ENCODE results near the gene APOB.

APOB gene

DNA sequence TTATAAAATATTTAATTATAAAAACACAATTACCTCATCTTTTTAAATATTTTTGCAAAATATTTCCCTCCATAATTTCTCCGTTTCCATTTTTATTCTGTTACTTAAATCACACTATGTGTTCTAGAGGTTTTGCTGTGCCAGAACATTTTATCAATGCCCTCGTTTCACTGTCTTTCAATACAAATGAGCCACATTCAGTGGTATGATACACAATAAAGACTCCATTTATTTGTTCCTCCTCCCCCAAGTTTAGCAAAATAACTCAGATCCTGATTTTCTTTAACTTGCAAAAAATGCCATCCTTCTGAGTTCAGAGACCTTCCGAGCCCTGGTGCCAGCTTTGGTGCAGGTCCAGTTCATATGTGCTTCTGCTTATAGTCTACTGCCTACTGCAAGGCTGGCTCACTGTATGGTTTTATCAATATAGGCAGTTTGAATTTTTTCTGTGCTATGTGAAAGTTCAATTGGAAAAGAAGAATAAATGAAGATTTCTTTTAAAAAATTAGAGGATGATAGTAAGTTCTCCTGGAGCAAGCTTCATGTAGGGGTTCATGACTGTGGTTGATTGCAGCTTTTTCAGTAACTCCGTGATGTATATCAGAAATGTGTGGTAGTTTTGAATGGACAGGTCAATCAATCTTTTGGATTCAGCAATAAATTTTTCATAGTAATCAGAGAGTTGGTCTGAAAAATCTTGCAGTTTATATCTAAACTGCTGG lies 42.5 kb downstream of the APOB start:
- DNase-seq: no peak

DNA sequence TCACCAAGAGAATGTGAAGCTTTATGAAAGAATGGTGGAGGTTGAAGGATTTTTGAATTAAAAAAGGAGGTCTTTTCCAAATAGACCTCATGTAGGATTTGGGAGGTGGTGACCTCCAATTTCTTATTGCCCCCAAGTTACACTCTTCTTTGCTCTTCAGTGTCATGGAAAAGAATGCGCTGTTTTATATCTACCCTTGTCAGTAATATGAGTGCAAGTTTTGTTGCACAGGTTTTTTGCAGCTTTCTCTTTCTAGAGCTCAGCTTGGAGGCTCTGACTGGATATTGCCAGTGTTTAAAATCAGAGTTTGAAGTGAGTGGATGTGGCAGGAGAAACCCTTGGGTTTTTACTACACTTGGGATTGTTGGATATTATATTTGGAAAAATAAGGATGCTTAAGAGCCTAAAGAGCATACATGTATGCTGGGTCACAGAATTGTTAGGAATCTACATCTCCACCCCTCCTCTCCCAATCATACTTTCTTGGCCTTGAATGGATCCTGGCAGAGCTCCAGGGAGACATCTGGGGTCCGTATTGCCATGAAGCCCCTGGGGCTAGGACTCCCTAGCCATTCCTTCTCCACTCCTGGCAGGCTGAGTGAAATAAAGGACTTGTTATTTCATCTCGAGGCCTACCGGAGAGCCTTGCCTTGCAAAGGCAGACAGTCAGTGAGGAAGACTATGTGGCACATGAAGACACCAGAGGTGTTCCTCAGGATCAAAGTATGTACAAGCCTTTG lies 43.8 kb downstream of the APOB start:
- peak; percentile 47 for DNase-seq

DNA sequence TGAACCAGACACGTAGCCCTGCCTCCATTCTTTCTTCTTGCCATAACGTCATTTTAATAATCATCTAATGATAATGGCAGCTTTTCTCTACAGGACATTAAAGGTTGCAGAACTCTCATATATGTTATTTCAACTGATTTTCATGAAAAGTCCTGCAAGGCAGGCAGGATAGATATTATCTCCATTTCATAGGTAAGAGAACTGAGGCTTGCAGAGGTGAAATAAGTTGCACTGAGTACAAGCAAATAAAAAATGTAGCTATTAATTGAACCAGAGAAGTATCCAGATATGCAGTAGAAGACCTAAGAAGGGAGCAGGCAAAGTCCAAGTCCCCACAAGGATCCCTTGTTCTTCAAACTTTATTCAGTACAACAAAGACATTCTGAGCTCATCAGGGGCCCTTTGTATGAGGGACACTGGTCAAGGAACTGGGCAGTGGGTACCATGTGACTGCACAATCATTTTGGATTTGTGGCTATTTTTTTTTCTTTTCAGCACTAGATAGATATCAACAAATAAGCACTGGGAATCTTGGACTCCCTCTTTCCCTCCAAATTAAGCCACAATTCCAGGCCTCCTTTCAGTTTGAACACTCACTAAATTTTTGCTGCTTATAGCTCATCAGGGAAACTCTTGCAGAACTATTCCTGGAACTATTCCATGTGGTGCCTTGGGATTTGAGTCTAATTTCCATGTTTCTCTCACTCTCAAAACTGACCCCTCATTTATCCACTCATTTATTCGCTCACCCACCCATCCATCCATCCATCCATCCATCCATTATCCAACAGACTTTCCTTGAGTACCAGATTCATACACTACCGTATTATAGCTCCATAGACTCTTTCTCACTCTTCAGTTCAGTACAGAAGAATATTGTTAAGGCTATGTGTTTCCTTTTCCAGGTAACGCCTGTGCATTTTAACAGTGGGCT lies 44.6 kb downstream of the APOB start:
- no peak for DNase-seq

DNA sequence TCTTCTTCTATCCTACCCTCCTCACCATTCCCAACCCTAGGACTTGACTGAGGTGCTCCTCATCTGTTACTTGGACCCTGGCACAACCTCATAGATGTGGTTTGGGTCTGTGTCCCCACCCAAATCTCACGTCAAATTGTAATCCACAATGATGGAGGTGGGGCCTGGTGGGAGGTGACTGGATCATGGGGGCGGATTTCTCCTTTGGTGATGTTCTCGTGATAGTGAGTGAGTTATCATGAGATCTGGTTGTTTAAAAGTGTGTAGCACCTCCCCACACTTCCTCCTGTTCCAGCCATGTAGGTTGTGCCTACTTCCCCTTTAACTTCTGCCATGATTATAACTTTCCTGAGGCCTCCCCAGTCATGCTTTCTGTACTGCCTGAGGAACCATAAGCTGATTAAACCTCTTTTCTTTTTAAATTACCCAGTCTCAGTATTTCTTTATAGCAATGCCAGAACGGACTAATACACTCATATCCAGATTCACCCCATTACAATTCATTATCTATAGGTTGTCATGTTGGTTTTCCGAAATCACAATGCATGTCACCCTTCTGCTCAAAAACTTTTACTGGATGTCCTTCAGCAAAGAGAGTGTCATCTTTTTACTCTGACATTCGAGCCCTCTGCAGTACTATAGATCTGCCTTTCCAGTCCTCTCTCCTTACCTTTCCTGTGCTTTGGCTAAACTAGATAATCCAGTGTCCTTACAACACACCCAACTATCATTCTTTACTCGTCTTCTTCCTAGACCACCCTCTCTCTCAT lies 45.7 kb downstream of the APOB start:
- DNase-seq: no peak

DNA sequence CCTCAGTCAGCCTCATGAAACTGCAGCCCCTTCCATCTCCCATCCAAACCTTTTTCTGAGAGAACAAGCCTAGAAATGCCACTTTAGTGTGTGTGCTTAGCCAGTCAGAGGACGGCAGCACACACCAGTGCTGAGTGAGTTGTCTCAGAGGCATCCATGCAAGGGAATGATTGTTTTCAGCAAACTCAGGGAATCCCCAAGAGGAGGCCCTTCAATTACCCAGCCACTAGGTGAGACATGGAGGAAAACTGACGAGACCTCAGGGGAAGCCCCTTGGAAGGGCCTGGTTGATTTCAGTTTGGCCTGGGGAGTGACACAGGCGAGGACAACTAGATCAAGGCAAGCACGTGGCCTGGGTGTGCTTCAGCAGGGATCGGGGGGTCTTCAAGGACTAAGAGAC lies 49.7 kb downstream of the APOB start:
- DNase-seq: no peak

DNA sequence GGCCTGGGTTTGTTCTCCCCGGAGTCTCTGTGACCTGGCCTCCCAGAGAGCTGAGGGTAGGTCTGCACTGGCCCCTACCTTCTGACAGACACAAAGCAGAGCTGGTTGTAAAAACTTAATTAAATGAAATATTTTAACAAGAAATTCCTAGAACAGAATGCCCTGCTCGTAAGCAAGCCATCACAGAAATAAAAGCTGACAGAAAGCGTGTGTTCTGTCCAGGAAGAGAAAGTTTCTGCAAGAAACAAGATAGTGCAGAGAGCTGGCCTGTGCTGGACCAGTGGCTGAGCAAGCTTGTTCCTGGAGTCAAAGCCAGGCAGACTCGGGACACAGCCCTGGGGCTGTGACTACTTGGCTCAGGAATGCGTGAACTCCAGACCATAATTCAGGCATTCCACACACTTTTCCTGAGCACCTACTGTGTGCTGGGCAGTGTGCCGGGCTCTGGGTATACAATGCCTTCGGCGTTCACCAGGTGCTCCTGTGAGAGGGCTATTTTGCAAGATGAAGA lies 51.6 kb downstream of the APOB start:
- no peak for DNase-seq

DNA sequence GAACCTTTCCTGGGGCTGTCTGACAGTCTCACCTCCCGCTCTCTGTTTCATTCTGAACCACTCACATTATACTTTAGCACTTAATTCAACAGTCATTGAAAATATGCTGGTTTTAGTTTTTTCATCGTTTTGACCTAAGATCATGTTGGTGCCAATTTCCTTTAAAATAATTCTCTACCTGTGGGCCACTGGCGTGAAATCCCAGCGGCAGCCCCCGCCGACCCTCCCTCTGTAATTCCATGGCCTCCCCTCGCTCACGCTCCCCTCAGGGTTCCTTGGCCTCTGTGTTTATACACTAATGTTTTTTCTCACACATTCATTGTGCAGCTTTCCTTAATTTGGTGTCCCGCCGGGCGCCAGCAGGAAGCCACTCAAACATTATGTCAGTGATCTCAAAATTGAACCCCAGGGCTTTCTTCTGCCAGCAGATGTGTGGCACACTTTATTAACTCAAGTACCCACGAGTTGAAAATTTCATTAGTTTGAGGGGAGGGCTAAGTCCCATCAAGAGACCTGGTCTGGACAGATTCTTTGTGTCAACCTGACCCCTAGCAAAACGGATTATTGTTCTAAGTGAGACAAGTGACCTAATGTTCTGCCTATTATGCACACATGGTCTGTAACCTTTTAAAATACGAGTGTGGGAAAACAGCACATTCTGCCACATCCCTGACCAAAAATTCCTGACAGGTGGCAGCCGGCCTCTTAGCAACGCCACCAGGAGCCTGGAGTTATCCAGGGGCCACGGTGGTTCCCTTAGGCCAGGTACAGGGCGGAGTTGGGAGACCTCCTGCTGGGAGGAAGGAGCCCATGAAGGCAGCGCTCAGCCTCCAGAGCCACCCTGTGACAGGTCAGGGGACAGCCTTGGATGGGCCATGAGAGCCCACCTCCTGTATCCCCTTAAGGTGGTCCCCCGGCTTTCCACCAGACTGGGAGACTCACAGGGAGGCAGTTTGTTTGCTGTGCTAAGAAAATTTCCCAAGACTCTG lies 53.1 kb downstream of the APOB start:
- DNase-seq: no peak

DNA sequence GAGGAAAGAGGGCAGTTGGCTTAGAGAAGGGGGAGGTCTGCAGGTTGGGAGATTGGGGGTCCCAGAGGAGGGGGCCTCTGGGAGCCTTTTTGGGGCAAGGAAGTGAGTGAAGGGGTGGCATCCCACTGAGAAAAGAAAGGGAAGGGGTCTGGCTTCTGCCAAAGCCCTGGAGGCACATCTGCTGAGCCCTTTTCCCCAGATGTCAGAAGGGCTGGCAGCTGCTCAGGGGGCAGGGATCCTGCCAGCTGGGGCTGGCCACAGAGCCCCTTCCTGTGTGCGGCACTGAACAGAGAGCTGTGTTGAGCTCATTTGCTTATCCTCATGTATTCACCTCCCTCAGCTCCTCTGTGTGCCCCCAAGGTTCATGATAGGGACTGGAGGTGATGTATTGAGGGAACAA lies 54.5 kb downstream of the APOB start:
- DNase-seq: no peak

DNA sequence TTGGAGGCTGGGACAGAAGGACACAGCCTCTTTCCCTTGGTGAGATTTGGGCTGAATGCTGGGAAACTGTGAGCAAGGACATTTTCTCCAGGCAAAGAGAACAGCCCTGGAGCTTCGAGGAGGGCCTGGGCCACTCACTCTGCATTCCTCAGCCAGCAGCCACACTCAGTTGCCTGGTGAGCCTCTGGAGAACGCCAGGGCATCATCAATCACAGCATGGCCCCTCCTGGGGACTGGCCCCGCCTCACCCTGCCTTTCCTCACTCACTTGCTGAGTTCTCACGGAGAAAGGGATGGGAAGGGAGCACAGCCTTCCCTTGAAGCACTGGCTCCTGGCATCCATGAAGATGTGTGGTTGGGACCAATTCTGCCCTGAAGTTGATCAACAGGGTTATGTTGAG lies 55.0 kb downstream of the APOB start:
- DNase-seq: no peak

DNA sequence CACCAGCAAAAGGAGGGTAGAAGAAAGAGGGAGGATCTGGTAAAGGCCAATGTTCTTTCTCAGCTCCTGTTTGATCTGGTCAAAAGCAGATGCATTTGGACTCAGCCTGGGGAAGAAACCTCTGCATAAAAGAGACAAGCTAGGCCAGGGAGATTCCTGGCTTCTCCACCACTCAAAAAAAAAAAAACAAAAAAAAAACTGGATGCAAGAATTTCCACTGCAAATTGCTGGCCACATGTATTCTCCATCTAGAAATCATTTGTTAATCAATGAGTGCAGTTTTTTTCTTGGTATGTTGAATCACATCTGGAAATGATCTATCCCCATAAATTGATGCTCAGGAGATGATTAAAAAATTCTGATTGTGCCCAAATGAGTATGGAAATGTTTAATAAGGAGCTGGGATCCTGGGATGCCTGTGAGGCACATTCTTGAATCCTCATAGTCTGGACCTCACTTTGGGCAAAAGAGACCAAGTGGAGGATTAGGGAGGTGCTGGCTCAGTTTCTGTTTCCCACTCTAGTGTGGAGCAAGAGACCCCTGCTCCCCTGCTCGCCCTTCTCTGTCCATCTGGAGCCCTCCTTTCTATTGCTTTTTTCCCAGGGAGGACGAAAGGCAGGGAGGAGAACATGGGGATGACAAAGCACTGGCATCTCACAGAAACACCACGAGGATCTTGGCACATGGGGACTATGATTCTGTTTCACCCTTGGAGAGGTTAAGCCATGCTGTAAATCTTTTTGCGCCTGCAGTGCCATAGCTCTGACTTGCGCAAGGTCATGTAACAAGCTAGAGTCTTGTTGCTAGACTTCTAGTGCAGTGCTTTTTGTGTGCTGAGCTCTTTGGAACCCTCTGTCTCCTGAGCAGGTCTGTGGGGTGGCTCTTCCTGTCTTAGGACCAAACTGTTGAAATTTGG lies 57.6 kb downstream of the APOB start:
- peak; percentile 41 for DNase-seq

DNA sequence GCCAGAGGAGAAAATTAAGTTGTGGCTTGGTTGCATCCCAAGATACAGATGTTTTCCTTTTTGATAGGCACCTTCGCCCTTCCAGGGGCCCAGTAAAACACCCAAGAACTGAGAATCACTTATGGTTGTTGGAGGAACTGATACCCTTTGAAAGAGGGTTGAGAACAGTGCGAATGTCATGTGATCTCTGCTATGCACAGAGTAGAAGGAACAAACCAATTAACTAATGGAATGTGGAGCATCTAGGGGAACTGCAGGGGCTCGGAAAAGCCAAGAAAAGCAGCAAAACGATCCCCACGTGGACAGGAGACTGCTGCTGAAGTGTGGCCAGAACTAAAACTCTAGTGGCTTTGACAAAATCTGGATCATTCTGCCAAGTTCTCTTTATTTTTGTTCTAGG lies 58.8 kb downstream of the APOB start:
- no peak for DNase-seq

DNA sequence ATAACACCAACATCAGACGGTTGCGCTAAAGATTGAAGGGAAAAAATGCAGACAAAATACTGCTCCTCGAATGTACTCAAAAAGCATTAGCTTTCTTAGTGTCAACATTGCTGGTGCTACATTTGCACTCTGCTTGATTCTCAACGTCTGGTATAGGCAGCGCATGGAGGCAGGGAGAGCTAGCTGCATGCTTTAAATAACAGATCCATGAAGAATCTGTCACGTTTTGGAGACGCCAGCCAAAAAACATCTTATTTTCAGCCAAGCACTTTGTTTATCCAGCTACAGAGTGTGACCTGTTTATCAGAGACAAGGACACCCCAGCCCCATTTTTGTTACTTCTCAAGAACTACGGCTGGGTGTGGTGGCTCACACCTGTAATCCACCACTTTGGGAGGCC lies 59.5 kb downstream of the APOB start:
- DNase-seq: no peak

DNA sequence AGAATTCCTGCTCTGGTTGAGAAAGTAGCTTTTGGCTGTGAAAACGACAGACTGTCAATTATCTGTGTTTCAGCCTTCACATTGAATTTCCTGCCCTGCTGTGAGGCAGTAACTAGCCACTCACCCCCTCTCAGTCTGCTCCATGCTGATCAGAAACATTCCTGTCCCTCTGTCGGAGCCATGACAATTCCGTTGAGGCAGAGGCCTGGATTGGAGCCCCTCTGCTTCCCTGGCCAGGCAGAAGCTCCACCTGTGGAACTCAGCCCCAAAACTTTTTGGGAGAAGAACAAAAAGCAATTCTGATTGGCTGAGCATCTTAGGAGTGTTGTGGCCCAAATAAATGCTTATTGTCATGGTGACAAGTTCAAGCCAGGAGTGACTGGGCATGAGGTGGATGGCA lies 60.0 kb downstream of the APOB start:
- no peak for DNase-seq

DNA sequence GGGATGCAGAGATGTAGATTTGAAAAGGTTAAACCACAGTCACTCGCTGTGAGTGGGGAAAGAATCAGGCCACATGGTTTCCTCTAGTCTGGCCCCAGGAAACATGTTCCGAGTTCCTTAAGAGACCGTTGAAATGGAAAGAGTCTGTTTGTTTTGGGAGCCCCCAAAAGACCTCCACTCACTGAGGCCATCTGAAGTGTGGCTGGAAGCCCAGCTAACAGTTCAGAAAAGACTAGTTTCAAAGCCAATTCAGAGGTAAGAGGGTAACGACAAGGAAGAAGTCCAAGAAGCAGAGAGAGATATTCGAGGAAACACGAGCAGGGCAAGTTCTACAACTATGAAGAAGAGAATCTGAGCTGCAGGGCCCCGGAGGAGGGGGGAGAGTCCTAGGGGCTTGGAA lies 61.0 kb downstream of the APOB start:
- no peak for DNase-seq

DNA sequence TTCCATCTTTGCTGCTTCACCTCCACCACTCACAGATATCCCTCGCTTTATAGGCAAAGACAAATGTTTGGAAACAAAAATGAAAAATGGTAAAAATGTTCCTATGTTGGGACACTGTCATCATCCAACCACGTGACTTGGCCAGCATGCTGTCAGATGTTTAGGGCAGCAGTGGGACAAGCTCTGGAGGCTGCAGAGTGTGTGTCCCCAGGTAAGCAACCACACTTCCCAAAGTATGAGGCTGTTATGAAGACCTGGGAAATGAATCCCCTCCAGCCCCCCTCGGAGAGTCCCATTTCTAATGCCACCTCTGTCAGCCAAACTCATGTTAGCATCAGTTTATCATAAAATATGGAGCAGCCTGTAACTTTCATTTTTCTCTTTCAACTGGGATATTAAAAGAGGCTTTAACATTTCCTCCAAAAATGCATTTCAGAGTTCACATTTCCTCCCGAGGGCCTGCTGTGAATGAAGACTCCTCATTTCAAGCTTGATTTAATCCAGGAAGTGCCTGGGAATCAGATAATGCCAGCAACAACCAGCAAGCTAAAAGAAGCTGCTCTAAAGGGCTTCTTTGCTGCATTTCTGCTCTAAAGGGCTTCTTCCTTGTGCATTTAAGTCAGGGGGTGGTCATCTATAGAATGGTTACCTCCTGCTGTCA lies 66.2 kb downstream of the APOB start:
- peak; percentile 35 for DNase-seq

DNA sequence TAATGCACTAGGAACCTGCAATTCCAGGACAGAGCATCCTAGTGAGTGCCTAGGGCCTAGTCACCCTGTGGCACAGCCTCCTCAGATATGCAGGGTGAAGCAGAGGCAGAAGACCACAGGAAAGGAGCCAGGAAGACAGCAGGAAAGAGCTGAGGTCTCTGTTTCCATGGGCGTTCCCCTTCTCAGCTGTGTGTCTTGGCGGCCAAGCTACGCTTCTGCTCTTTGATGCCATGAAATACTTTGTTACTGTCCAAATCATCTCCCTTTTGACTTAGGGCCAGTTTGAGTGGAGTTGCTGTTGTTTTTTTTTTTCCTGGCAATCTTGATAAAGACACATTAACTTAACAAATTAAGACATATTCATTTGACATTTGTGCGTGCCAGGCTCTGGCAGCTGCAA lies 67.3 kb downstream of the APOB start:
- DNase-seq: peak; percentile 40

DNA sequence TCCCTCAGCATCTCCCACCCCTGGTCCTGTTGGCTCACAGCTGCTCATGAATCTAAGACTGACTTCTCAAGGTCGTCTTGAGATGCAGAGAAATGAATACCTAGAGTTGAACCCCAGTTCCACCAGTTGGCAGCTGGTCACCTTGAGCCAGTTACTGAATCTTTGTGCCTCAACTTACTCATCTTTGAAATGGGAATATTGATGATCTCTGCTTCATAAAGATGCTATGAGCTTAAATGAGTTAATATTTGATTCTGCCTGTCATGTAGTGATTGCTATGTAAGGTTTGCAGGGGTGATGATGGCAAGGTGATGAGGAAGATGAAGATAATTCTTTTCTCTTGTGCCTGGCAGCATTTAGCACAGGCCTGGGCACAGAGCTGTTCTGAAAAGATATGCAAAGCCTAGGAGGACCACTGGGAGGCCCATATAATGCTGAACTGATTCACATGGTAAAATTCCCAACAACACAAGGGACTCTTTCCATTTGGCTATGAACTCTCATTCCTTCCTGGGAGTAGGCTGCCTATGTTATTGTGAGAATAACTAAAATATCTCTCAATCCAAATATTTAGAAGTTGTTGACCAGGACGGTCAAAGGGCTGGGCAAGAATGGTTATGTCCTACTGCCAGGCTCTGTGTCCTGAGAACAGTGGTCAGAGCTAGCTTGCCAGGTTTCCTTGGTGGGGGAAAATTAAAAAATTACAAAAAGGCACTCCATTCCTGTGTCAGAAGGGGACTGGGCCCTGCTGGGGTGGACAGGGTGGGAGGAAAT lies 70.9 kb downstream of the APOB start:
- DNase-seq: no peak

DNA sequence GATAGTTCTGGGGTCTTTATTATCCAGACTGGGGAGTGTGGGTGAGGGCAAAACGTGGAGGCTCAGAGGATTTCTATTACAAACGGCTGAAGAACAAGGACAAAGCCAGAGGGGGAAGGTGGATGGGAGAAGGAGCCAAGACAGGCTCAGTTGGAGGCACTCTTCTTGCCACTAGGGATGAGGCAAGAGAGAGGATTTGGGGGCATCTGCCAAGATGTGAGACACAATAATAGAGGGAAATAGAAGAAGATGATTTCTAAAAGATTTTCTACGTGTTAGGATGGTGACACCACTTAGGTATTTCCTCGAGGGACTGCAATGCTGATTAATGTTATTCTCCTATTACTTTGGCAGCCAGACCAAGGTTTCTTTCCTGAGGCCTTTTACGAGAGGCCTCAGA lies 71.8 kb downstream of the APOB start:
- DNase-seq: no peak

DNA sequence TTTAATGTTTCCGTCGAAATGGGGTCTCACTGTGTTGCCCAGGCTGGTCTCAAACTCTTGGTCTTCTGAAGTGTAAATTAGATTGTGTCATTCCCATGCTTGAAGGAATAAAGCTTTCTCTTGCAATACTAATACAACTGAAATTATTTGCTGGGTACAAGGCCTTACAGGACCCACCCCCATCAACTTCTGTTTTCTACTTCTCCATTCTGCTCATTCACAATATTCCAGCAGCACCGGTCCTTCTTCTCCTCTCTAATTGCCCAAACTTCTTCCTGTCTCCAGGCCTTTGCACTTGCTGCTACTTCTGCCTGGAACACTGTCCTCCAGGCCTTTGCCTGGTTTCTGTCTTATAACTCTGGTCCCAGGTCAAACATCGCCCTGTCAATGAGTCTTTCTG lies 73.8 kb downstream of the APOB start:
- no peak for DNase-seq

All from right hindlimb (tissue), 1 donor.